ENCODE measurements around the gene ZMYM4. TPM values are rescaled to one million over a fixed set of nuclear protein-coding genes. Genes with fewer than 3 reads are reported as not detected.

ZMYM4 gene
- total RNA-seq, 1 experiment from 2014 or later, result 66.0 TPM

DNA sequence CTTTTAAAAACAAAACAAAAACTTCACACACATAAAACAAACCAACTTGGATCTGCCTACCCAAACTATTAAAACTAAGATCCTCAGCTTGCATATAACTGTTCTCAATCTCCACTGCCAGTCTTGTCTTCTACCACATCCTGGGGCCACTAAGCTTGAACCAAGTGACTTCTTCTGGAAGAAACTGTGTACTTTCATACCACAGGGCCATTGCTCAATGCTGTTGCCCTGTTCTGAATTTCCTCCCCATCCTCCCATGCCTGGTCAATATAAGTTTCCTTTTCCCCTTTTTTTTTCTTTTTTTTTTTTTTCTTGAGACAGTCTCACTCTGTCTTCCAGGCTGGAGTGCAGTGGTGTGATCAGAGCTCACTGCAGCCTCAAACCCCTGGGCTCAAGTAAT, 178.8 kb downstream of the ZMYM4 start:
- no peak overlapping the region for H2AFZ ChIP-seq (ENCODE audit: low read length)
- H3K27ac ChIP-seq (ENCODE audit: insufficient read length, low read depth, low read length), result no peak overlapping the region
- no peaks in the 10 kb centered on the region for H3K4me1 Mint-ChIP-seq
- H3K56ac ChIP-seq (ENCODE audit: insufficient read length, low read depth, low read length), result no peak overlapping the region
- H3K4me2 ChIP-seq (ENCODE audit: insufficient read depth, insufficient read length, low read length), result no peak overlapping the region
- H2BK12ac ChIP-seq (ENCODE audit: insufficient read length, low read depth, low read length), result no peak overlapping the region
- DNase-seq, result no peak
- no peak overlapping the region for H2BK15ac ChIP-seq (ENCODE audit: low read depth, low read length)
- no peak overlapping the region for H3K14ac ChIP-seq (ENCODE audit: insufficient read depth, low read length)
- no peak for TF ChIP-seq CTCF (conservative IDR thresholded peaks at IDR 0.05)
- H4K91ac ChIP-seq (ENCODE audit: insufficient read length, low read depth, low read length), result no peak overlapping the region
- no peak overlapping the region for H3T11ph ChIP-seq (ENCODE audit: low read length)
- H3K79me1 ChIP-seq (ENCODE audit: insufficient read depth, low read depth, low read length, poor library complexity, severe bottlenecking), result no peaks in the 10 kb centered on the region
- H3K9me3 ChIP-seq (ENCODE audit: control insufficient read depth, low read depth, low read length), result no peaks in the 10 kb centered on the region
- no peak overlapping the region for H2BK5ac ChIP-seq (ENCODE audit: insufficient read length, low read length)
- H2BK20ac ChIP-seq (ENCODE audit: low read depth, low read length, poor library complexity, severe bottlenecking), result no peak overlapping the region
- H3K23ac ChIP-seq (ENCODE audit: insufficient read length, low read depth, low read length), result no peak overlapping the region
- H3K4me1 ChIP-seq (ENCODE audit: insufficient read depth, low read length), result no peaks in the 10 kb centered on the region
- no peak overlapping the region for H3K4ac ChIP-seq (ENCODE audit: low read depth, low read length)
- no peak overlapping the region for H4K8ac ChIP-seq (replicated peaks; ENCODE audit: insufficient read length, low read depth, low read length)
- H3K27me3 ChIP-seq (ENCODE audit: insufficient read depth, low read length), result no peaks in the 10 kb centered on the region
- H3K36me3 Mint-ChIP-seq (ENCODE audit: insufficient read depth in 1 of 3, low read depth in 3 of 3), result peaks cover 22 to 61% (median 25%) of the 10 kb centered on the region in 3 experiments; a peak in 6 of 7 replicates
- no peaks in the 10 kb centered on the region for H3K79me2 ChIP-seq (ENCODE audit: insufficient read depth, low read length)
- no peak overlapping the region for H2AK5ac ChIP-seq (ENCODE audit: insufficient read length, low read length)
- H3K9me3 Mint-ChIP-seq, result no peaks in the 10 kb centered on the region
- peaks cover 3% of the 10 kb centered on the region for H4K20me1 ChIP-seq (ENCODE audit: control insufficient read depth, insufficient read depth, insufficient read length)
- no peak overlapping the region for H3K4me3 Mint-ChIP-seq
- no peak overlapping the region for H3K9ac ChIP-seq (ENCODE audit: extremely low read depth, insufficient read length, low read length)
- no peaks in the 10 kb centered on the region for H3K27me3 Mint-ChIP-seq (ENCODE audit: low read depth)
- H3K23me2 ChIP-seq (ENCODE audit: insufficient read length, low read depth, low read length, poor library complexity, severe bottlenecking), result no peaks in the 10 kb centered on the region
- no peak overlapping the region for H3K18ac ChIP-seq (ENCODE audit: insufficient read length, low read depth, low read length)
- no peak overlapping the region for H2BK120ac ChIP-seq (ENCODE audit: low read depth, low read length, poor library complexity, severe bottlenecking)
- H3K27ac Mint-ChIP-seq, result no peak overlapping the region
- H4K5ac ChIP-seq (ENCODE audit: insufficient read length, low read depth, low read length), result no peak overlapping the region

Measured in H9 (cell line).